ENCODE measurements around the gene USH1G. TPM values are rescaled to one million over a fixed set of nuclear protein-coding genes. Genes with fewer than 3 reads are reported as not detected.

USH1G gene
- total RNA-seq, 1 experiment from 2014 or later: not detected

- Histone ChIP-seq H2AFZ (ENCODE audit: low read length) (no peak overlapping the region), H3K4me3 (ENCODE audit: low read length) (no peak overlapping the region), H3K4me1 (ENCODE audit: low read length) (peaks cover 7% of the 10 kb centered on the region), H3K9me3 (ENCODE audit: low read length) (no peaks in the 10 kb centered on the region), H3K36me3 (ENCODE audit: insufficient read depth, low read length) (no peaks in the 10 kb centered on the region), H4K20me1 (ENCODE audit: insufficient read depth, low read depth, low read length) (no peaks in the 10 kb centered on the region), H3K9ac (ENCODE audit: low read length) (no peak overlapping the region), H3K27me3 (ENCODE audit: low read length) (no peaks in the 10 kb centered on the region), H3K79me2 (ENCODE audit: low read length) (no peaks in the 10 kb centered on the region), H3K27ac (ENCODE audit: low read length) (no peak overlapping the region), H3K4me2 (ENCODE audit: low read depth, low read length, poor library complexity, severe bottlenecking) (no peak overlapping the region), H3K9me2 (replicated peaks; ENCODE audit: insufficient read depth, low read length) (no peaks in the 10 kb centered on the region)
- no peak for DNase-seq
Measured at GRCh38 chr17:74964988-74965622, 42.0 kb upstream of the USH1G start.

DNA sequence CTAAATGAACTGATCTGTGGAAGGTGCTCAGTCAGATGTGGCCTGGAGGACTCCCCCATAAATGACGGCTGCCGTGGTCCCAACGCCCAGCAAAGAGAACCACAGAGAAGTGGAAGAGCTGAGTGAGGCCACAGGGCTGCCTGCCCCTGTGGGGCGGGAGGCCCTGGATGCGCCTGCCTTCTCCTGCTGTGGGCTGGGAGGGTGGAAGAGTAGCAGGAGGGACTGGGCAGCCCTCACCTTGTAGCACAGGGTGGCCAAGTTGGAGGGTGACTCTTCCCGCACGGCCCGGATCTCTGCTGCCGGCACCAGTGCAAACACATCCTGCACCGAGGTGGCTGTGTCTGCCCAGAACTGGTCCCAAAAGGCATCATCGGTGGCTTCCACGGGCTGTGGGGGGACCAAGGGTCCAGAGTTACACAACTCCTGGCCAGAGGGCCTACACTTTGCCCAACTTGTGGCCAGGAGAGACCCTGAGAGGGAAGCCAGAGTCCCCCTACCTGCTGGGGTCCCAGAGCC lies 41.2 kb upstream of the USH1G start:
- Histone ChIP-seq H2AFZ (ENCODE audit: low read length) (no peak overlapping the region), H3K4me1 (ENCODE audit: low read length) (peaks cover 7% of the 10 kb centered on the region)

DNA sequence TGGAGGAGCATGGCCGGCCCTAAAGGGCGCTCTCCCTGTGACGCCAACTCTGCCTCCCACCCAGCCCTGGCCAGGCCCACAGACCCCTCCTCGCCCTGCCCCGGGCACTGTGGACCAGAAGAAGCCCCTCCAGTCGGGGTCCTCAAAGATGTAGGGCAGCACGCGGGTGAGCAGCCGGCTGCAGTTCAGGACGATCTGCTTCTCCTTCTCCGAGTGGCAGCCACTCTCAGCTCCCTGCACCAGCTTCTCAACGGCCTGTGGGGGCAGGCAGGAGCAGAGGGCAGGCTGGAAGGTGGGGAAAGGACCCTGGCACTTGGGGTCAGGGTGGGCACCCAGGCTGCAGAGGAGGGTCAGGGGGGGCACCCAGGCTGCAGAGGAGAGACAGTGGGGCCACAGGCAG lies 40.6 kb upstream of the USH1G start:
- Histone ChIP-seq H3K4me2 (ENCODE audit: low read depth, low read length, poor library complexity, severe bottlenecking) (no peak overlapping the region), H3K9me2 (replicated peaks; ENCODE audit: insufficient read depth, low read length) (no peaks in the 10 kb centered on the region), H3K27ac (ENCODE audit: low read length) (no peak overlapping the region), H3K79me2 (ENCODE audit: low read length) (no peaks in the 10 kb centered on the region), H3K4me3 (ENCODE audit: low read length) (no peak overlapping the region), H4K20me1 (ENCODE audit: insufficient read depth, low read depth, low read length) (no peaks in the 10 kb centered on the region), H3K9me3 (ENCODE audit: low read length) (no peaks in the 10 kb centered on the region), H3K36me3 (ENCODE audit: insufficient read depth, low read length) (no peaks in the 10 kb centered on the region), H3K27me3 (ENCODE audit: low read length) (no peaks in the 10 kb centered on the region), H2AFZ (ENCODE audit: low read length) (no peak overlapping the region), H3K9ac (ENCODE audit: low read length) (no peak overlapping the region), H3K4me1 (ENCODE audit: low read length) (peaks cover 7% of the 10 kb centered on the region)
- DNase-seq: peak; percentile 51

More for the DNA sequence above, 41.2 kb upstream of the USH1G start:
- no peaks in the 10 kb centered on the region for H3K27me3 ChIP-seq (ENCODE audit: low read length)
- H3K36me3 ChIP-seq (ENCODE audit: insufficient read depth, low read length): no peaks in the 10 kb centered on the region
- H3K4me2 ChIP-seq (ENCODE audit: low read depth, low read length, poor library complexity, severe bottlenecking): no peak overlapping the region
- DNase-seq: no peak
- H3K4me3 ChIP-seq (ENCODE audit: low read length): no peak overlapping the region
- no peak overlapping the region for H3K9ac ChIP-seq (ENCODE audit: low read length)
- no peaks in the 10 kb centered on the region for H4K20me1 ChIP-seq (ENCODE audit: insufficient read depth, low read depth, low read length)
- no peaks in the 10 kb centered on the region for H3K9me3 ChIP-seq (ENCODE audit: low read length)
- no peaks in the 10 kb centered on the region for H3K9me2 ChIP-seq (replicated peaks; ENCODE audit: insufficient read depth, low read length)
- no peaks in the 10 kb centered on the region for H3K79me2 ChIP-seq (ENCODE audit: low read length)
- no peak overlapping the region for H3K27ac ChIP-seq (ENCODE audit: low read length)

GRCh38 chr17:74962622-74963394 lies 39.8 kb upstream of the USH1G start:
- Histone ChIP-seq H4K20me1 (ENCODE audit: insufficient read depth, low read depth, low read length) (no peaks in the 10 kb centered on the region), H3K4me2 (ENCODE audit: low read depth, low read length, poor library complexity, severe bottlenecking) (no peak overlapping the region), H3K27ac (ENCODE audit: low read length) (no peak overlapping the region), H2AFZ (ENCODE audit: low read length) (no peak overlapping the region), H3K9ac (ENCODE audit: low read length) (no peak overlapping the region), H3K4me1 (ENCODE audit: low read length) (peaks cover 7% of the 10 kb centered on the region), H3K9me3 (ENCODE audit: low read length) (no peaks in the 10 kb centered on the region), H3K9me2 (replicated peaks; ENCODE audit: insufficient read depth, low read length) (no peaks in the 10 kb centered on the region), H3K27me3 (ENCODE audit: low read length) (no peaks in the 10 kb centered on the region), H3K36me3 (ENCODE audit: insufficient read depth, low read length) (no peaks in the 10 kb centered on the region), H3K79me2 (ENCODE audit: low read length) (no peaks in the 10 kb centered on the region), H3K4me3 (ENCODE audit: low read length) (no peak overlapping the region)
- no peak for DNase-seq

DNA sequence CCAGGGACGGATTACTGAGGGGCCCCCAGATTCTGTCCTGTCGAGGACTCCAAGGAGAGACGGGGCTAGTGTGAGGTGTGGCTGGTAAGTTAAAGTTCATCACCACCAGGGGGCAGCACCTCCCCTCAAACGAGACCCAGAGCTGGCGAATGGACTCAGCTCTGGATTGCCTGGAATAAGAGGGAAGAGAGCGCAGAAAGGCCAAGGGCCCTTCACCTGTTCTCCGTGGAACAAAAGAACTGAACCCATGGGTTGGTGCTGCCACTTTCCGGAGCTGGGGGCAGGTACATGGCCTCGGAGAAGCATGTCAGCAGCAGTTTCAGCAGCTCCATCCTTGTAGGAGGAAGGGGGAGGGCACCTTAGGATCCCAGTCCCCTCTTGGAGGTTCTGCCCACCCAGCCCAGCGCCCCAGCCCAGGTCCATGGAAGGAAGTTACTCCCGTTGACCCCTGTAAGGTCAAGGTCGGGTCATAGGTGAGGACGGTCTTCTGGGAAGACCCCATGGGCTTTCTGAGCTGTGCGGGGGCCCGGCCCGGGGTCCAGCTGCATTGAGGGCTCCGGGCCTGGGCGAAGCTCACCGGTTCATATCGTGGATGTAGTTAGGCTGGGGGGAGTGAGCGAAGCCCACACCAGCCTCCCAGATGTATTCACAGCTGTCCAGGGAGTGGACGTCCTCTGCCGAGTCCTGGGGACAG lies 38.7 kb upstream of the USH1G start:
- no peaks in the 10 kb centered on the region for H3K27me3 ChIP-seq (ENCODE audit: low read length)
- H4K20me1 ChIP-seq (ENCODE audit: insufficient read depth, low read depth, low read length): no peaks in the 10 kb centered on the region
- no peak overlapping the region for H3K9ac ChIP-seq (ENCODE audit: low read length)
- H3K79me2 ChIP-seq (ENCODE audit: low read length): no peaks in the 10 kb centered on the region
- no peak overlapping the region for H2AFZ ChIP-seq (ENCODE audit: low read length)
- no peaks in the 10 kb centered on the region for H3K9me3 ChIP-seq (ENCODE audit: low read length)
- H3K4me3 ChIP-seq (ENCODE audit: low read length): no peak overlapping the region
- no peaks in the 10 kb centered on the region for H3K9me2 ChIP-seq (replicated peaks; ENCODE audit: insufficient read depth, low read length)
- DNase-seq: peak; percentile 91
- no peak overlapping the region for H3K27ac ChIP-seq (ENCODE audit: low read length)
- no peak overlapping the region for H3K4me2 ChIP-seq (ENCODE audit: low read depth, low read length, poor library complexity, severe bottlenecking)
- no peaks in the 10 kb centered on the region for H3K36me3 ChIP-seq (ENCODE audit: insufficient read depth, low read length)
- peaks cover 7% of the 10 kb centered on the region for H3K4me1 ChIP-seq (ENCODE audit: low read length)

GRCh38 chr17:74960570-74961342 lies 37.7 kb upstream of the USH1G start:
- Histone ChIP-seq H4K20me1 (ENCODE audit: insufficient read depth, low read depth, low read length) (no peaks in the 10 kb centered on the region), H2AFZ (ENCODE audit: low read length) (peak overlapping the region; percentile 27; the same call in 1 of the 2 replicates), H3K9me2 (replicated peaks; ENCODE audit: insufficient read depth, low read length) (no peaks in the 10 kb centered on the region), H3K4me2 (ENCODE audit: low read depth, low read length, poor library complexity, severe bottlenecking) (peak overlapping the region; percentile 39), H3K9ac (ENCODE audit: low read length) (no peak overlapping the region), H3K36me3 (ENCODE audit: insufficient read depth, low read length) (no peaks in the 10 kb centered on the region), H3K27me3 (ENCODE audit: low read length) (no peaks in the 10 kb centered on the region), H3K4me3 (ENCODE audit: low read length) (no peak overlapping the region), H3K9me3 (ENCODE audit: low read length) (no peaks in the 10 kb centered on the region), H3K27ac (ENCODE audit: low read length) (no peak overlapping the region), H3K4me1 (ENCODE audit: low read length) (peaks cover 7% of the 10 kb centered on the region), H3K79me2 (ENCODE audit: low read length) (no peaks in the 10 kb centered on the region)
- DNase-seq: peak; percentile 93

- H4K20me1 ChIP-seq (ENCODE audit: insufficient read depth, low read depth, low read length): no peaks in the 10 kb centered on the region
- H3K9me2 ChIP-seq (replicated peaks; ENCODE audit: insufficient read depth, low read length): no peaks in the 10 kb centered on the region
- H3K79me2 ChIP-seq (ENCODE audit: low read length): no peaks in the 10 kb centered on the region
- H3K4me3 ChIP-seq (ENCODE audit: low read length): no peak overlapping the region
- H3K36me3 ChIP-seq (ENCODE audit: insufficient read depth, low read length): no peaks in the 10 kb centered on the region
- H2AFZ ChIP-seq (ENCODE audit: low read length): no peak overlapping the region; the same call in 1 of the 2 replicates
- no peak overlapping the region for H3K9ac ChIP-seq (ENCODE audit: low read length)
- DNase-seq: no peak
- H3K4me1 ChIP-seq (ENCODE audit: low read length): peaks cover 7% of the 10 kb centered on the region
- H3K27ac ChIP-seq (ENCODE audit: low read length): no peak overlapping the region
- no peak overlapping the region for H3K4me2 ChIP-seq (ENCODE audit: low read depth, low read length, poor library complexity, severe bottlenecking)
- H3K27me3 ChIP-seq (ENCODE audit: low read length): no peaks in the 10 kb centered on the region
- H3K9me3 ChIP-seq (ENCODE audit: low read length): no peaks in the 10 kb centered on the region
Measured at GRCh38 chr17:74959826-74960515, 36.9 kb upstream of the USH1G start.

All from Karpas-422 (cell line).